Chondrocyte (in vitro differentiated cells): ENCODE measurements around the gene PPP1R12C. TPM values are rescaled to one million over a fixed set of nuclear protein-coding genes. Genes with fewer than 3 reads are reported as not detected.

ENCODE experiments used
- DNase-seq: peaks from one replicate; pipeline ENCODE4 v3.0.0; 2021; ENCODE audit warnings: mixed read lengths, low spot score
- H3K27ac Mint-ChIP-seq: one replicate; pipeline ENCODE4 v1.8.0; 2021; ENCODE audit warnings: mild to moderate bottlenecking, moderate library complexity, mixed read lengths; ENCODE audit not compliant: unreplicated experiment
- H3K27me3 Mint-ChIP-seq: 2 replicates; pipeline ENCODE4 v1.8.0; 2021; ENCODE audit warnings: low read depth, mixed read lengths
- H3K36me3 Mint-ChIP-seq: 2 replicates; pipeline ENCODE4 v1.8.0; 2021; ENCODE audit warnings: low read depth, mixed read lengths
- H3K4me1 Mint-ChIP-seq: 2 replicates; pipeline ENCODE4 v1.8.0; 2021; ENCODE audit warnings: low read depth, mild to moderate bottlenecking, mixed read lengths
- H3K4me3 Mint-ChIP-seq: one replicate; pipeline ENCODE4 v1.8.0; 2021; ENCODE audit warnings: mild to moderate bottlenecking, moderate library complexity, mixed read lengths; ENCODE audit not compliant: unreplicated experiment
- H3K9me3 Mint-ChIP-seq: 2 replicates; pipeline ENCODE4 v1.8.0; 2021; ENCODE audit warnings: low read depth, mixed read lengths
- total RNA-seq: library from RNA; stranded (reverse); gene quantifications from 3 replicates; pipeline ENCODE4 v1.2.1, GENCODE V29; 2021
- TF ChIP-seq, protein P1 (sequence below): fragments of 200-600 bp; sonication (generic); IDR thresholded peaks from 2 replicates; pipeline ENCODE4 v1.5.0; 2021; ENCODE audit warnings: antibody characterized with exemption, mild to moderate bottlenecking, moderate library complexity

PPP1R12C gene
- total RNA-seq, 1 donor from 2014 or later = 103 TPM

DNA sequence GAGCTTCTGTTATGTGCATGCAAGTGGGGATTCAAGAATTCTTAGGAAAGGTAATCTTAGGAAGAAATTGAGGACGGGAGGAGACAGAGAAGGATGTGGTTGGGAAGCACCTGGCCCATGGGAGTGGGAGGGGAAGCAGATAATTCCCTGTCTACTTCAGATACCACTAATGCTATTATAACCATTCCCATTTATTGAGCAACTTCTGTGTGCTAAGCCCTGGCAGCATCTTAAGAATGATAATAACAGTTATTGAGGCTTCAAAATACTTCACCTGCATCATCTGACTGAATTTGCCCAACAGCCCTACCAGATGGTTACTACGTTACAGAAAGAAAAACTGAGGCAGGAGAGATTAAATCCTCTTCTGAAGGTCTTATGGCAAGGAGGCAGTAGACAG is 40.3 kb downstream of the PPP1R12C start:
- H3K27me3 Mint-ChIP-seq = peaks cover 45% of the 10 kb centered on the region
- H3K4me3 Mint-ChIP-seq = no peak overlapping the region
- no peaks in the 10 kb centered on the region for H3K9me3 Mint-ChIP-seq
- H3K27ac Mint-ChIP-seq = no peak overlapping the region
- peaks cover 14% of the 10 kb centered on the region for H3K4me1 Mint-ChIP-seq
- DNase-seq = no peak
- TF ChIP-seq, protein P1, sequence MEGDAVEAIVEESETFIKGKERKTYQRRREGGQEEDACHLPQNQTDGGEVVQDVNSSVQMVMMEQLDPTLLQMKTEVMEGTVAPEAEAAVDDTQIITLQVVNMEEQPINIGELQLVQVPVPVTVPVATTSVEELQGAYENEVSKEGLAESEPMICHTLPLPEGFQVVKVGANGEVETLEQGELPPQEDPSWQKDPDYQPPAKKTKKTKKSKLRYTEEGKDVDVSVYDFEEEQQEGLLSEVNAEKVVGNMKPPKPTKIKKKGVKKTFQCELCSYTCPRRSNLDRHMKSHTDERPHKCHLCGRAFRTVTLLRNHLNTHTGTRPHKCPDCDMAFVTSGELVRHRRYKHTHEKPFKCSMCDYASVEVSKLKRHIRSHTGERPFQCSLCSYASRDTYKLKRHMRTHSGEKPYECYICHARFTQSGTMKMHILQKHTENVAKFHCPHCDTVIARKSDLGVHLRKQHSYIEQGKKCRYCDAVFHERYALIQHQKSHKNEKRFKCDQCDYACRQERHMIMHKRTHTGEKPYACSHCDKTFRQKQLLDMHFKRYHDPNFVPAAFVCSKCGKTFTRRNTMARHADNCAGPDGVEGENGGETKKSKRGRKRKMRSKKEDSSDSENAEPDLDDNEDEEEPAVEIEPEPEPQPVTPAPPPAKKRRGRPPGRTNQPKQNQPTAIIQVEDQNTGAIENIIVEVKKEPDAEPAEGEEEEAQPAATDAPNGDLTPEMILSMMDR = no peak
- no peaks in the 10 kb centered on the region for H3K36me3 Mint-ChIP-seq

DNA sequence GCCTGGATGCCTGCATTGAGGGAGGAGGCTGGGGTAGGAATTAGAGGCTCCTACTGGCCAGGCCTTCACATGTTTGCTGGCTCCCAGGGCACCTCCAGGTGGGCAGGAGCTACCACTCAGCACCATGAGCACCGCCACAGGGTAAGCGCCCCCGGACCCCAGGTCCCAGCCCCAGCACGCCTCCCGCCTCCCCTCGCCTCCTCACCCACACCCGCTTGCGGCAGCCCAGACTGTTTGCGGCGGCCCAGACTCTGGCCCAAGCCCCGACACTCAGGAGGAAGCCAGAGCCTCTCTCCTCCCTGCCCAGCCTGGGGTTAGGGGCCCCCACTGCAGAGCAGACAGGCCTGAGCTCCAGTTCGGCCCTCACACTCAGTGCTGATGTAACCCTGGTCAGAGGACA is 41.1 kb downstream of the PPP1R12C start:
- DNase-seq = no peak
- Mint-ChIP-seq H3K4me1 (peaks cover 17% of the 10 kb centered on the region), H3K27ac (no peak overlapping the region), H3K4me3 (no peak overlapping the region), H3K9me3 (no peaks in the 10 kb centered on the region), H3K36me3 (no peaks in the 10 kb centered on the region), H3K27me3 (peaks cover 43% of the 10 kb centered on the region)
- TF ChIP-seq, protein P1 = no peak

DNA sequence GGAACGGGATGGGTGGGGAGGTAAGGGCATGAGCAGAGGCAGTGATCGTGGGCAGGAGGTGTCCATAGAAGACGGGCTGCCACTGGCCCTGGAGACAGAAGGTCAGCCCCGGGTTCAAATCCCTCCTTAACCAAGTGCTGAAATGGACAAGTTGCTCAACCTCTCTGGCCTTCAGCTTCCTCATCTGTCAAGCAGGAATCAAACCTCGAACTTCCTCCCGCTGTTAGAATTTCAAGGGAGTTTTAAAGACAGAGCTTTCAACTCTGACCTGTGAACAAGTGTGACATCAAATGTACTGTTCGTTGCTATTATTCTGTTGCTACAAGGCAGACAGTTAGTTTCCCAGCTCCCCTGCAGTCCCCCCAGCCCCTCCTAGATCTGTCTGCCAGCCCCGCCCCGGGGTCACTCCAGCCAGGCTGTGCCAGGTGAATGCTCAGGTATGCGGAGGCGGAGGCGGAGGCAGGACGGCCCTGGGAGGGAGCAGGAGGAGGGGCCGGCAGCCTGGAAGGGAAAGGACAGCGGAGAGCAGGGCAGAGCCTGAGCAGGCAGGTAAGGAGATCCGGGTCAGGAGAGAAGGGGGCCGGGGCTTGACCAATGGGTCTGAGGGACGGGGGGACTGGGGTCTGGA is 42.0 kb downstream of the PPP1R12C start, which contains the start of gene EPS8L1:
EPS8L1 (plus strand) TSS at position 499 of the 628 bp plus-strand sequence. CDS start 576 bp downstream, outside the sequence.
- Mint-ChIP-seq H3K4me3 (no peak within 1 kb of the TSS), H3K4me1 (peaks cover 12% of the 10 kb centered on the region), H3K36me3 (no peaks in the 10 kb centered on the region), H3K27me3 (peaks cover 37% of the 10 kb centered on the region), H3K27ac (no peak within 1 kb of the TSS), H3K9me3 (no peaks in the 10 kb centered on the region)
- TF ChIP-seq, protein P1 = no peak
- DNase-seq = no peak

DNA sequence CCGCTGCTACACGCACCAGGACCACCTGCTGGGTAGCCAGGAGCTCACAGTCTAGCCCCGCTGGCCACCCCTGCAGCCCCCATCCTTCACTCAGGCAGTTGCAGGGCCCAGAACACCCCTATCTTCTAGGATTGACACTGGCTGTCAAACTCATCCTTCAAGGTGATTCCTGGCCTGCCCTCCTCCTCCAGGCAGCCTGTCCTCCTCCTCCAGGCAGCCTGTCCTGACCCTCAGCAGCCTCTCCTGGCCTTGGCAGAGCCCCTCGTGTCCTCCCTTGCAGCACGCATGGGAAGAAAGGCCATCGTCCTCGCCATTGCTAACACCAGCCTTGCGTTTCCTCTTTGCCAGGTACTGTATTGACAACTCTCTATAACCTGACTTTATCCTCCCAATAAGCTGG is 45.5 kb downstream of the PPP1R12C start:
- H3K4me3 Mint-ChIP-seq = no peak overlapping the region
- H3K9me3 Mint-ChIP-seq = no peaks in the 10 kb centered on the region
- no peak for DNase-seq
- H3K27me3 Mint-ChIP-seq = peaks cover 20% of the 10 kb centered on the region
- no peaks in the 10 kb centered on the region for H3K36me3 Mint-ChIP-seq
- peaks cover 14% of the 10 kb centered on the region for H3K4me1 Mint-ChIP-seq
- TF ChIP-seq, protein P1 = no peak
- no peak overlapping the region for H3K27ac Mint-ChIP-seq

DNA sequence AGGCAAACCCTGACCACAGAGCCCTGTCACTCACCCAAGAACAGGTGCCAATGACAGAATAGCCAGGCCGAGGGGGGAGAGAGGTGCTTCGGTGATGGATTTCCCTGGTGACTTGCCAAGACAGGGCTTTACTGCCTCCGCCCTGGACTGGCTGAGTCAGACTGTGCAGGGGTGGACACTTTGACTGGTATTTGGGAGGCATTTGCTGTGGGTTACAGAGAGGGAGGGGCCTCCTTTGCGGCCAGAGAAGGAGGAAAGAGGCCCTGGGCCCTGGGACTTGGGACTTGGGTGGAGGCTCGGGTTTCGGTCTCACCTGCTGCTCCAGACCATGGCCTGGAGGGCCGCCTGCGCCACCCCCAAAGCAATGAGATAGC is 46.3 kb downstream of the PPP1R12C start:
- DNase-seq = no peak
- Mint-ChIP-seq H3K27ac (no peak overlapping the region), H3K4me3 (no peak overlapping the region), H3K4me1 (peaks cover 14% of the 10 kb centered on the region), H3K9me3 (no peaks in the 10 kb centered on the region), H3K27me3 (peaks cover 19% of the 10 kb centered on the region), H3K36me3 (no peaks in the 10 kb centered on the region)
- TF ChIP-seq, protein P1 = no peak
